ENCODE results near the gene QSOX2.

QSOX2 gene

GRCh38 chr9:136201609-136202453 is 43.8 kb downstream of the QSOX2 start:
- CTCF ChIA-PET: interaction anchor here (0.9 to 1.2 kb wide), 3 partner anchors 21 to 82 kb away, joined by 4 to 5 read pairs (median 5); no protein-coding TSS in a partner anchor
- DNase-seq (ENCODE audit: low read depth, low spot score): no peak
- TF ChIP-seq, protein P1, sequence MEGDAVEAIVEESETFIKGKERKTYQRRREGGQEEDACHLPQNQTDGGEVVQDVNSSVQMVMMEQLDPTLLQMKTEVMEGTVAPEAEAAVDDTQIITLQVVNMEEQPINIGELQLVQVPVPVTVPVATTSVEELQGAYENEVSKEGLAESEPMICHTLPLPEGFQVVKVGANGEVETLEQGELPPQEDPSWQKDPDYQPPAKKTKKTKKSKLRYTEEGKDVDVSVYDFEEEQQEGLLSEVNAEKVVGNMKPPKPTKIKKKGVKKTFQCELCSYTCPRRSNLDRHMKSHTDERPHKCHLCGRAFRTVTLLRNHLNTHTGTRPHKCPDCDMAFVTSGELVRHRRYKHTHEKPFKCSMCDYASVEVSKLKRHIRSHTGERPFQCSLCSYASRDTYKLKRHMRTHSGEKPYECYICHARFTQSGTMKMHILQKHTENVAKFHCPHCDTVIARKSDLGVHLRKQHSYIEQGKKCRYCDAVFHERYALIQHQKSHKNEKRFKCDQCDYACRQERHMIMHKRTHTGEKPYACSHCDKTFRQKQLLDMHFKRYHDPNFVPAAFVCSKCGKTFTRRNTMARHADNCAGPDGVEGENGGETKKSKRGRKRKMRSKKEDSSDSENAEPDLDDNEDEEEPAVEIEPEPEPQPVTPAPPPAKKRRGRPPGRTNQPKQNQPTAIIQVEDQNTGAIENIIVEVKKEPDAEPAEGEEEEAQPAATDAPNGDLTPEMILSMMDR (IDR thresholded peaks at IDR 0.05; ENCODE audit: insufficient read depth, low read length, missing control alignments): no peak
- no peak overlapping the region for H3K4me3 ChIP-seq (ENCODE audit: low read depth, low read length)
- POLR2A ChIA-PET: no interaction called here

DNA sequence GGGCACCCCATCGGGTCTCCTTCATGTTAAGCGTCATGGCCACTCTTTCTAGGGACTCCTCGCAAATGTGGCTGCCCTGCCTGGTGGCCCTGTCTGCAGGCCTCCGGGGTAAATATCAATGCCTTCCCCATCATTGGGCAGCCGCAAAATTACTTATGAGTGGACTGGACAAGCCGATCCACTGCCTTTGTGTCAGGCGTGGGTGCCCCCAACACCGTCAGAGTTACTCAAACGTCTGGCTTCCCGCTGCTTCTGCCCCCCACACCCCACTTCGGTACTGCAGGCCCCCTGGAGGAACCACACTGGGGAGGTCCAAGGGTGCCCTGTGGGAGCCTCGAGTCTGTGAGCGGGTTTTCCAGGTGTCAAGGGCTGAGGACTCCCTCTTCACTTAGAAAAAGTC is 44.4 kb downstream of the QSOX2 start:
- TF ChIP-seq, protein P1 (IDR thresholded peaks at IDR 0.05; ENCODE audit: insufficient read depth, low read length, missing control alignments): no peak
- ChIA-PET POLR2A (no interaction called here), CTCF (no interaction called here)
- no peak for DNase-seq (ENCODE audit: low read depth, low spot score)
- H3K4me3 ChIP-seq (ENCODE audit: low read depth, low read length): no peak overlapping the region

- DNase-seq (ENCODE audit: low read depth, low spot score): no peak
- CTCF ChIA-PET: no interaction called here
- no peak overlapping the region for H3K4me3 ChIP-seq (ENCODE audit: low read depth, low read length)
- POLR2A ChIA-PET: no interaction called here
- TF ChIP-seq, protein P1 (IDR thresholded peaks at IDR 0.05; ENCODE audit: insufficient read depth, low read length, missing control alignments): no peak
These were observed 45.2 kb downstream of the QSOX2 start for GRCh38 chr9:136200424-136200823.

GRCh38 chr9:136199391-136200288 is 46.0 kb downstream of the QSOX2 start:
- no peak for DNase-seq (ENCODE audit: low read depth, low spot score)
- ChIA-PET POLR2A (no interaction called here), CTCF (no interaction called here)
- H3K4me3 ChIP-seq (ENCODE audit: low read depth, low read length): no peak overlapping the region
- TF ChIP-seq, protein P1 (IDR thresholded peaks at IDR 0.05; ENCODE audit: insufficient read depth, low read length, missing control alignments): no peak

DNA sequence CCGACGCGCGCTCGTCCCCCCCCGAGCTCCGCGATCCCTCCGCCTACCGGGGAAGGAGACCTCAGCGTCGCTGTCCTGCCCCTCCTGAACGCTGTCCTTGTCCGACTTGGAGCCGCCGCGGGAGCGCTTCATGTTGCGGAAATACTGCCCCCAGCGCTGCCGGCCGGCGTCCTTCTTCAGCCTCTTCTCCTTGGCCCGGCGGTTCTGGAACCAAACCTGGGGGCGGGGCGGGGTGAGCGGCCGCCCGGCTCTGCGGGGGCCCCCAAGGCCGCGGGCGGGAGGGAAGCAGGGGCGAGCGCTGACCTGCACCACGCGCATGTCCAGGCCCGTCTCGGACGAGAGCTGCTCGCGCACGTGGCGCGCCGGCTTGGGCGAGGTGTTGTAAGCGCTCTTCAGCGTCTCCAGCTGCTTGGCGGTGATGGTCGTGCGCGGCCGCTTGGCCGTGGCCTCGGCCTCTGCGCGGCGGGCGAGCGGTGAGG is 47.0 kb downstream of the QSOX2 start:
- POLR2A ChIA-PET: no interaction called here
- no peak for DNase-seq (ENCODE audit: low read depth, low spot score)
- TF ChIP-seq, protein P1 (IDR thresholded peaks at IDR 0.05; ENCODE audit: insufficient read depth, low read length, missing control alignments): no peak
- CTCF ChIA-PET: interaction anchor here (1.4 kb wide), 1 partner anchor 28 kb away, joined by 3 read pairs; no protein-coding TSS in a partner anchor
- no peak overlapping the region for H3K4me3 ChIP-seq (ENCODE audit: low read depth, low read length)

All from AG04449 (cell line).